GM19023 (cell line): ENCODE data around the gene SIGLECL1.

Experiments used
- ATAC-seq: cut with Tn5 transposase; IDR thresholded peaks from one replicate; pipeline ENCODE4 v1.9.1; 2021; ENCODE audit warnings: mild to moderate bottlenecking, moderate library complexity; ENCODE audit not compliant: unreplicated experiment

The SIGLECL1 gene

DNA sequence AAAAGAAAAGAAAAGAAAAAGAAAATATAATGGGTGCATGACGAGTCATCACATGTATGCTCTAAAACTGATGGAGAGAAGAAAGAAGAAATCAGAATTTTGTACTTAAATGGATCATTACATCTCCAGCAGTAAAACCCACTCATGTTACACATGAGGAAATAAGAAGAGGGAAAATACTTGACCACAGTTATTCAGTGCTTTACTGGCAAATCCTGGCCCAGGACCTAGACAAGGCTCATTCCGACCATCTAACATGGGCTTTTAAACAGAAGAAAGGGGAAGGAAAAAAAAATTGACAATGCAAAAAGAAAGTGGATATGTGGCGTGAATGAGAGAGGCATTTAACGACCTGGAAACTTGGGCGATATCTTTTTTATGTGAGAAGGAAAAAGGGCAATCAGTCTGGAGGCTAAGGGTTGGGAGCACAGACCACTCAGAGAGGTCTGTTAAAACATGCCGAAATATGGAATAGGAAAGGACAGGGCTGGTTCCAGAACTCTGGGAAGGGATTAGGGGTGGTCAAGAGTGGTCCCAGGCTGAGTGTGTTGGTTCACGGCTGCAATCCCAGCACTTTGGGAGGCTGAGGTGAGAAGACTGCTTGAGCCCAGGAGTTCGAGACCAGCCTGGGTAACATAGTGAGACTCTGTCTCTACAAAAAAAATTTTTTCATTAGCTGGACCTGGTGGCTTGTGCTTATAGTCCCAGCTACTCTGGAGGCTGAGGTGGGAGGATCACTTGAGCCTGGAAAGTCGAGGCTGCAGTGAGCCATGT lies 1.6 kb downstream of the SIGLECL1 start:
- no peak for ATAC-seq

DNA sequence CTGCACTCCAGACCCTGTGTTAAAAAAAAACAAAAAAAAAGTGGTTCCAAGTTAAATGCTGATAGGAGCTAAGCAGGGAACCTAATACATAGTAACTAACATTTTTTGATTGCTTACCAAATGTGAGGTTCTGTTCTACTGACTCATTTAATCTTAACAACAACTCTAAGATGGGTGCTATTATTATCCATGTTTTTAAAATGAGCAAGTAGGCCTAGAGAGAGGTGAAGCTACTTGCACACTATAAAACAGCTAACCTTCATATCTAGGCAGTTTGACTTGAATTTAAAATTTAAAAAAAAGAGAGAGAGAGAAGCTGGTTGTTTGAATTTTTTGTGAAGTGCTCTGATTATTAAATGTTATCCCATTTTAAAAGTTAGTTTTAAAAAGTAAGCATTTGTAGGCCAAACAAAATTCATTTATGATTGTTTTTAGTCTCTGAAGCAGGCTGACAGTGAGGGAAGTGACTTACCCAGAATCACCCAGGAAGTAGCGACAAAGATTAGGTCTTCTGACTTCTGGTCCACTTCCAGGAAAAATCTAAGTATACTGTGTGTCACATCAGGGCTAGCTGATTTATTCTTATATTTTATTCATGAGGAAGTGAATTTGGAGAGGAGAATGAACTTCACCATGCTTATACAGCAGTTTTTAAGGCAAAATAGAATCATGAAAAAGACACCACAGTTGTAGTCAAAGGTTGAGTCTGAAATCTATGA lies 2.4 kb downstream of the SIGLECL1 start:
- no peak for ATAC-seq

DNA sequence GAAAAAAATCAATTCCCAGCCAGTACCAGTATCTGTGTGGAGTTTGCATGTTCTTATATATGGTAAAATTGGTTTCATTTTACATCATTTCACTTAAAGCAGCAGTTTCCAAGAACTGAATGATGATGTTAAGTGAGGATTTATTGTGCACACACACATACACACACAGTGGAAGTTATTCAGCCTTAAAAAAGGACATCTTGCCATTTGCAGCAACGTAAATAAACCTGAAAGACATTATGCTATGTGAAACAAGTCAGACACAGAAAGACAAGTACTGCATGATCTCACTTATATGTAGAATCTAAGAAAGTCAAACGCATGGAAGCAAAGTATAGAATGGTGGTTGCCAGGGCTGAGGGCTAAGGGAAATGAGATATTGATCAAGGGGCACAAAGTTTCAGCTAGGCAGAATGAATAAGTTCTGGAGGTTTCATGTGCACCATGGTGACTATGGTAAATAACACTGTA lies 5.3 kb downstream of the SIGLECL1 start:
- no peak for ATAC-seq

DNA sequence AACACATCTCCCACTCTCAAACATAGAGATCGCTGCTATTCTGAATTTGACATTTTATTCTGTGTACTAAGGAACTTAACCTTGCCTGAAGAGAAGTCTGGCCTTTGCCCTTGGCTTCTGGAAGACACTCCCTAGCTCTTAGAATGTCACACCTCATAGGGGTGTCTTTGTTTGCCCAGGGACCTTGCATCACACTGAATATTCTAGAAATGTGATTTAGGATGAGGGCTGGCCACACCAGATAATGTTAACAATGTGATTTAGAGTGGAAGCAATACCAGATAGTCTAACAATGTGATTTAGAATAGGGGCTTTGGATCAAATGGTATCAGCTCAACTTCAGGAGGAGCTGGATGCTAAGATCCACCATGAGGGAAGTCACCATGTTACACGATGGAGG lies 6.6 kb downstream of the SIGLECL1 start:
- no peak for ATAC-seq

DNA sequence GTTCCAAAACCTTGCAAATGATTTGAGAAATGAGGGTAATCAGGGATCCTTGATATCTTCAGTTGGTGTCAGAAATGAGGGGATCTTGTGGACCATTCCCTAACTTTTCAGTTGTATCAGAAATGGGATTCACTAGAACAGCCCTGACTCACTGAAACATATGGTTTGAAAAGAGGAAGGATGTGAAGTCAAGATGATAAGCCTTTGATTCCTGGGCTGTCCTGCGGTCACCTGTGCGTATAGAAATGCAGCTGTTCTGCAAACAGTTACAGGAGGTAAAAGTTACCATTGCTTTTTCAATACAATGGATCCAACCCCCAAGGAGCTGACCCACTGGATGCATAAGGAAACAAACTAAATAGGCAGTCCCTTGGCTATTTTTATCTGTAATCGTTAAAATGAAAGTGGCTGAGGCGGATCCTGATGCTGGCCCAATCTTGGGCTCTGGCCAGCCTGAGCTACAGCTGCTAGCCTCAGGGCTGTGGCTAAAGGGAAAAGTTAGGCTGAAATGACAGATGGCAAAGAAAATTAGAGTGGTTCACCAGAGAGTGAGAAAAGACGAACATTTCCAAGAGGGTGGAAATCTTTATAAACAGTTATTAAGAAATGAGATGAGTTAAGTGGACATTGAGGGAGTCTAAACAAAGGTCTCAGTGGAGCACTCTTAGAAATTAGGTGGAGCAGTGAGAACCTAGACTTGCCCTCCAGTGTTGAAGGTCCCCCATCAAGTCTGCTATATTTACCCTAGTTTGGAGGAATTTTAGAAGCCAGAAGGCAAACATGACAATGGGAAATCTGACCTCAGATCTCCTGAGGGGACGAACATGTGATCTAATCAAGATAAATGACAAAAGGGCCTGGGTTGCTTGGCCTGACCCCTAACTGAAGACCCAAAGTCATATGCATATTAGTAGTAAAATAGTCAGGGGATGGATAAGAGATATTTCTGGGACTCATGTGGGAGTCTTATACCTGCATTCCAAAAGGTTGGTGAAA lies 7.6 kb downstream of the SIGLECL1 start:
- ATAC-seq, result no peak

DNA sequence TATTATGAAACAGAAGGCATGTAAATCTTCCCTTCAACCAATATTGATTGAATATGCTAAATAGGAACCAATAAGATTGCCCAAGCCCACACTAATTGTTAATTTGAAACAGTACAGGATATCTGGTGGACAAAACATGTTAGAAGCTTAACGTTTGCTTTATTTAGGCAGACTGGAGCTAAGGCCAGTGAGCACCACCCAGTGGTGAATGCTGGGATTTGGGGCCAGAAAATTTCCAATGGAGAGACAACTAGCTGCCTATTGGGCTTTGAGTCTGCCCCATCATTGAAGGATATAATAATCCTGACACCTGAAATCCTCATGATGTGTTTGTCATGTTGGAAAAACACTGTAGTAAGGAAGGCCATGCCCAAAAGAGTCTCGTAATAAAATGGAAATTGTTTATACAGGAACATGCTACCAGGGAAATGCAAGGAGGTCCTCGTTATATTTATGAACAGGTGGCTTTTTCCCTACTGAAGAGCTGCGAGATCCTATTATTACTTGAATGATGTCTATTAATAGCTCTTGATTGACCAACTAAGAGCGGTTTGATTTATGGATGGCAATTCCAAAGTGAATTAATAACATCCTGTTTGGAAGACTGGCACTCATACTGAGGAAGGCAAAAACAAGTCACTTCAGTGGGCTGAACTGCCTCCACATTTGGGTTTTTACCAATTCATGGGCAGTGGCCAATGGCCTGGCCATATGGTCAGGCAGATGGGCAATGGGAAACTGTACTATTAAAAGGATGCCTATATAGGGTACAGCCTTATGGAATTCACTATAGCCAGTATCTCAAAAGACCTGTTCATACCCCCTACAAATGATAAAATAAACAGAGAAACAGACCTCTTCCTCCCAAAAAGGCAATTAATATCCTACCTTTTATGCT lies 8.7 kb downstream of the SIGLECL1 start:
- ATAC-seq, result no peak

DNA sequence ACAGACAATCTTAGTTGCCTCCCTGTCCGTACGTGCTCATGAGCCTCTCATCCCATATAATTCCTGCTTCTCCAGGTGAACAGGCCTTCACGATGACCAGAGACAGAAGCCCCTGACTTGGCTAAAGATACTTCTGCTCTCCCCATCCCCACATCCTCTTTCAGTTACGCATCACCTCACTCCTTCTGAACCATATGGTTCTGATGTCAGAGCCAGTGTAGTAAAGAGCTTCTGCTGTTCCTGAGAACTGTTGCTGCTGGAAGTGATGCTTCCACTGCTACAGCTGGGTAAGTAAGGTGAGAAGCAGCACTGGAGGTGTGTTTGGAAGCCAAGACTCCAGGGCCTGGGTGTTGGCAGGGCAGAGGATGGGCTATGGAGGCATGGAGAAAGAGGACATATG lies 12.9 kb downstream of the SIGLECL1 start:
- no peak for ATAC-seq

DNA sequence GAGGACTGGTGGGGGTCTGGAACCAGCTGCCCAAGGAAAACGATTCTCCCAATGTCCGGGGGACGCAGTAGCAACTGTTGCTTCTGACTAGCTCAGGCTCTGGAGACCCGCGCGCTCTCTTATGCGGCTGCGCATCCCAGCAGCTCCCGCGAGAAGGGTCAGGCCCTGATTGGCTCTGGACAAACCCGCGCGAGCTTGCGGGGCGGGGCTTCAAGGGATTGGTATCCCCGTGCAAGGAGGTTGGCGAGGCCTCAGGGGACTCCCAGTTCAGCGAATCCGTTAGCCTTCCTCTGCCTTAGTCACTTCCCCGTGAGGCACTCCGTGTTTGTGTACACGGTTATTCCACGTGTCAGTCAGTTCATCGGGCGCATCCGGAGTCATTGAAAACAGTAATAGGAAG lies 20.2 kb downstream of the SIGLECL1 start:
- ATAC-seq, result no peak

DNA sequence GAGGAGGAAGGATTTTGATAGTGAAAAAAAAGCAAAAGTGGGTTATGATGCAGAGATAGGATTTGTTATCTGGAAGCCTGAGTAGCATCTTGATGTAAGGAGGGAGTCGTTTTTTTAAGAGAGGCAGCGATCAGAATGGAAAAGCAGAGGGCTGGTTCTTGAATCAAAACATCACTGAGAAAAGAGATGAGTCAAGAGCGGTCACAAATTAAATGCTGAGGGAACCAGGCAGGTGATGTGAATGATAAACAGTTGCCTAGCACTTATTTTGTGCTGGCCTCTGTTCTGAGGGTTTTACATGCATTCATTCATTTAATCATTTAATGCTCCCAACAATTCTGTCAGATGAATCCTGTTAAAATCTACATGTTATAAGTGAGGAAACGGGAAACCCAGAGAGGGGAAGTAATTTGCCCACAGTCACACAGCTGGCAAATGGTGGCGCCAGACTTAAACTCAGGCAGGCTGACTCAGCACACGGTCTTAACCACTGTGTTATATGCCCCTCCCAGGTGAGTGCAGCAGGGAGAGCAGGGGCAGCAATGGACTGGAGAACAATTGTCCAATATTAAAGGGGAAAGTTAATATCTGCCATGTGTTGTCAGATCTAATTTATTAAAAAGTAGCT lies 21.4 kb downstream of the SIGLECL1 start:
- ATAC-seq, result no peak

DNA sequence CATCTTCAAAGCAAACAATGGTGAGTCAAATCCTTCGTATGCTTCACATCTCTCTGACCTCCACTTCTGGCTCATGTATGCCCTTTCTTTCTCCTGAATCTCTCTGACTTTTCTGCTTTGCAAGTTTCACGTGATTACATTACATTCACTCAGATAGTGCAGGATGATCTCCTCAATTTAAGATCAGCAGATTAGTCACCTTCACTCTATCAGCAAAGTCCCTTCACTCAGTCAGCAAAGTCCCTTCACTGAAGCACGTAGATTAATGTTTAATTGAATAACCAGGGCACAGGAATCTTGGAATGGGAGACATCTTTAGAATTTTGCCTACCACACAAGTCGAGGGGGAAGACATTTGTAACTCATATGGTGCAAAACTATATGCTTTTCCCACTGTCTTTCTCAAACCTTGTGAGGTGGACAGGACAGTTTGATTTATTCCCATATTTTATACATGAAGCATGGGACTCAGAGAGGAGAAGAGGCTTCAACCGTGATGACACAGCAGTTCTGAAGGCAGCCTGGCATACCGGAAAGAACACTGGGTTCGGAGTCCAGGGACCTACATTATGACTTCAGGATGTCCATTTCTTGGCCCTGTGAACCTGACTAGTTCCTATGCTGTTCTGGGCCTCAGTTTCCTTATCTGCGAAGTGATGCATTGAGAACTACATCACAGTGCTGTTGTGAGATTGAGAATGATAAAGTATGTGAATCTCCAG lies 23.3 kb downstream of the SIGLECL1 start:
- no peak for ATAC-seq

DNA sequence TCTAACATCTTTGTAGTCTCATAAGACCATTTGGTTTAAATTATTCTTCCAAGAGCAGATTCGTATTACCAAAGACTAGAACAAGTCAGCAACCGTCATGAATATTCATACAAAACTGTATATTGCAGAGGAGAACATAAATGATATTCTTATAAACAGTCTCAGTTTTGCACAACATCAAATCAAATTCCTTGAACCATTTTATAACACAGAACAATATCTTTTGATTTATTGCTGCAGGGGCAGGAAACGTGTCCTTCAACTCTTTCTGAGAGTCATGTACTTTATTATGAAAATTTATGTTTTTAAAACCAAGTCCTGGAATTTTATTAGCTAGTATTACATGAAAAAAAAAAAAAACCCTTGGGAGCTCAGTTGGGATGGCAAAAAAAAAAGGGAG lies 26.2 kb downstream of the SIGLECL1 start:
- ATAC-seq, result no peak

DNA sequence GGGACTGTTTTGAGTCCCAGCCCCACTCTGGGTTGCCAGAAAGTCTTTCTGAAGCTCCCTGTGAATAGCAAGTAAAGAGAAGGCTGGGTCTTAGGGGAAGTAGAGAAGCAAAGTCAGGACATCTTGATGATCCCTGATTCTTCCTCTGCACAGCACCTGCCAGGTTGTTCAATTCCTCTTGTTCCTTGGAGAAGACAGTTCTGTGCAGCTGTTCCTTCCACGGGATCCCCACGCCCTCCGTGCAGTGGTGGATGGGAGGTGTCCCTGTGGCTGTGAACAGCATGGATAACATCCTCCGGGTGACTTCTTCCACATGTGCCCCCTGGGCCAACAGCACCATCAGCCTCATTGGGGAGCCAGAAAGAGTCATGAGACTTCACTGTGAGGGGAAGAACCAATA lies 31.5 kb downstream of the SIGLECL1 start:
- ATAC-seq, result no peak

DNA sequence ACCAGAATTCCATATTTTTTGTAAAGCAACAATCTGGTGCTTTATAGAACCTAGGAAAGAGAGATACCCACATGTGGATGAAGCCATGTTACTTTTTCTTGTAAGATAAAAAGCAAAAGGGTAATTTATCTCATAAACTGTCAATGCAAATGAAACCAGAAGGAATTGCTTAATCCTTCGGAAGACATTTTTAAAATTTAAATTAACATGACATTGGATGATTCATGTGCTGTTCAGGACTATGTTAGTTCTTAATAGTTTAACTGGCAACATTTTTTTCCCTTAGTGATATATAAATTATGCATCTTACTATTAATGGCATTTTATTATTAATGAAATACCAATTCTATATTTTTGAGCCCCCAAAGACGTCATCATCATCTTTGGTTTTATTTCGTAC lies 34.8 kb downstream of the SIGLECL1 start:
- no peak for ATAC-seq

DNA sequence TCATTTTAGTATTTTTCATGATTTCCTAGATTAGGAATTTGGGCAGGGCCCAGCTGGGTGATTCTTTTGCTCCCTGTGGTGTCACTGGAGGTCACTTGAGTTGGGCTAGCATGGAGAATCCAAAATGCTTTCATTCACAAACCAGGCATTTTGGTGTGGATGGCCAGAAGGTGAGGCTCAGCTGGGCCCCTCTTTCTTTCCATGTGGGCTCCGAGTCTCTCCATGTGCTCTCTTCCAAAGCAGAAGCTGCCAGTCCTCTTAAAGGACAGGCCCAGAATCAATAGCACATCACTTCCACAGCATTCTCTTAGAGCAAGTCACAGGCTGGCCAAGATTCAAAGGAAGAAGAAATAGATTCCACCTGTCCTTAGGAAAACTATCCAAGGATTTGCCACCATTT lies 38.8 kb downstream of the SIGLECL1 start:
- no peak for ATAC-seq

DNA sequence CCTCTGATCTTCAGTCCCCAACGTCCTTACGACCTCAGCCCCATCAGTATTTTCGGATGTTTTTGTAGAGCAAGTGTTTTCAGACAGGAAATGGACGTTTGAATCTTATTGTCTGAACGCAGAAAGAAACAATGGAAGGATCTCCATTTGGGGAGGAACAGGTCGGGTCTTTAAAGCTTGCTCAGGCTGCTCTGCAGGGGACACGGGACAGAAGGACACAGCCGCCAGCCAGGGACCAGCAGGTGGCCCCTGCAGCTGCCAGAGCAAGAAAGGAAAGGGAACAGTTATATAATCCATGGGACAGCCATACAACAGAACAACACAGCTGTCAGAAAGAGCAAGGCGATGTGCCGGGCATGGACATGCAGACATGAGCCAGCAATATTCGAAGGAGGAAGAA lies 42.1 kb downstream of the SIGLECL1 start:
- ATAC-seq, result no peak

DNA sequence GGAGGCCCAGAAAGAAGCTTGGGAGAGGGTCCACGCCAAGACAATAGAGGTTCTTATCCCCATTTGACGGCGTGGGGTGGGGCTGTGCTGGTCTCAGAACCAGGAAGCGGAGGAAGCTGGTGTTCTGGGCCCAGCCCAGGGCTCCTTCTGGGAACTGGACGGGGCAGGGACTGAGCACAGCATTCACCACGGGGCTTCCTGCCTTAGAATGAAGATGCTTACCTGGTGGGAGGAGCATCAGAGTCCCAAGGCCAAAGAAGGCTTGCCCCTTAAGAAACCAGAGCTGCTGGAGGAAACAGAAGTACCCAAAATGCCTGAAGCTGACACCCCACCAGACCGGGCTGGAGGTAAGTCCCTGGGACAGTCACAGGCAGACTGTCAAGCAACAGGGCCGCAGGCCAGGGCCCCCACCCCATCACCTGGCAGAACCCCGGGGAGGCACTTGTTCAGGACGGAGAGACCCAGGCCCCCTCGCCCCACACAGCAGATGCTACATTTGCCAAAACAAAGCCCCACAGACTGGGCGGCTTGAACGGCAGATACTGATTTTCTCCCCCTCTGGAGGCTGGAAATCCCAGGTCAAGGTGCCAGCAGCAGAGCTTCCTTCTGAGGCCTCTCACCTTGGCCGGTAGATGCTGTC lies 42.8 kb downstream of the SIGLECL1 start:
- no peak for ATAC-seq

DNA sequence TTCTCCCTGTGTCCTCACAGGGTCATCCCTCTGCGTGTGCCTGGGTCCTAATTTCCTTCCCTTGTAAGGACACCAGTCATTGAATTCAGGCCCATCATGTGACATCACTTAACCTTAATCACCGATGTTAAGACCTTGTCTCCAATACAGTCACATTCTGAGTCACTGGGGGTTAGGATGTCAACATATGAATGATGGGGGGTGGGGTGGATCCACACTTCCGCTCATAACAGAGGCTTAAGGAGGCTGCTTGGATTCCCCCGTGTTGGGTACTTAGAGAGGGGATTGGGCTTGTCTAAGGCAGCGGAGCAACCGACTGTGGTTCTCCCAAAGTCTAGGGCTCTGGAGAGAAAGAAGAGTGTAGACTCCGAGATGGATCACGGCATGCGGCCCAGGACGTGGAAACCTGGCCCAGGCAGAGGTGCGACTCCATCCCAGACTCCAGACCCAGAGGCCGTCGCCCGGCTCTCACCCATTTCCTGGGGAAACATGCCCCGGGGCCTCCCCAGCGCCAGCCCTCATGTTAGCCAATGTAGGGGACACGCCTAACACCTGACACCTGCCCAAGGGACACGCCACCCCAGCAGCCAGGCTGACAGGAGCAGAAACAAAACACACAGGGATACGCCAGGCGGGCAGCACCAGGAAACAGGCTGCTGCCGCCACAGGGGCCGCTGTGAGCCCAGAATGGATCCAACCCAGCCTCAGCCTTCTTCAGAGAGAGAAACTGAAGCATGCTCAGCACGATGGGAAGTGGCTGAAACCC lies 43.5 kb downstream of the SIGLECL1 start:
- ATAC-seq, result no peak

DNA sequence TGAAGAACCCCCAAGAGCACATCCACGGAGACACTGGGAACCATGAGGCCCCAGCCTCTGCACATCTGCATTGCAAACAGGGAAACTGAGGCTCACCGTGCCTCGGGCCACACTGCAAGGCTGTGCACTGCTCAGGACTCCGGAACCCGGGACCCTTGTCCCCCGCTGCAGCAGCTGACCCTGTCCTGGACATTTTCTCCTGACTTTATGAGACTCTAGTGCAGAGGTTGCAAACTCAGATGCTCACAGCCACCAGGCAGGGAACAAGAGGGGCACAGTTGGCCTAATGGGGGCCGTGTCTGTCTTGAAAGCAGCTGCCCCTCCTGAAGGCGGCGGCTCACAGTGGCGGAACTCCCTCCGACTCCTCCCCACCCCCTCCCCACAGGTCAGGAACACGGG lies 44.1 kb downstream of the SIGLECL1 start:
- no peak for ATAC-seq
